Stimulated activated CD8-positive, alpha-beta memory T cell treated with anti-CD3 and anti-CD28 coated beads, Interleukin-12 subunit alpha, Interleukin-12 subunit beta, amount 100 ng/mL, for 24 hours (primary cell): ENCODE data around the gene KCNMA1.
"Not testable (repeated sequence)": the region's sequence is repeated elsewhere in the genome, so short reads cannot be mapped to it uniquely, and the experiment has no call there.

Experiments
- DNase-seq: peaks from one replicate; pipeline ENCODE4 v3.0.0-alpha.2; 2020; ENCODE audit errors: extremely low read depth

KCNMA1 gene

DNA sequence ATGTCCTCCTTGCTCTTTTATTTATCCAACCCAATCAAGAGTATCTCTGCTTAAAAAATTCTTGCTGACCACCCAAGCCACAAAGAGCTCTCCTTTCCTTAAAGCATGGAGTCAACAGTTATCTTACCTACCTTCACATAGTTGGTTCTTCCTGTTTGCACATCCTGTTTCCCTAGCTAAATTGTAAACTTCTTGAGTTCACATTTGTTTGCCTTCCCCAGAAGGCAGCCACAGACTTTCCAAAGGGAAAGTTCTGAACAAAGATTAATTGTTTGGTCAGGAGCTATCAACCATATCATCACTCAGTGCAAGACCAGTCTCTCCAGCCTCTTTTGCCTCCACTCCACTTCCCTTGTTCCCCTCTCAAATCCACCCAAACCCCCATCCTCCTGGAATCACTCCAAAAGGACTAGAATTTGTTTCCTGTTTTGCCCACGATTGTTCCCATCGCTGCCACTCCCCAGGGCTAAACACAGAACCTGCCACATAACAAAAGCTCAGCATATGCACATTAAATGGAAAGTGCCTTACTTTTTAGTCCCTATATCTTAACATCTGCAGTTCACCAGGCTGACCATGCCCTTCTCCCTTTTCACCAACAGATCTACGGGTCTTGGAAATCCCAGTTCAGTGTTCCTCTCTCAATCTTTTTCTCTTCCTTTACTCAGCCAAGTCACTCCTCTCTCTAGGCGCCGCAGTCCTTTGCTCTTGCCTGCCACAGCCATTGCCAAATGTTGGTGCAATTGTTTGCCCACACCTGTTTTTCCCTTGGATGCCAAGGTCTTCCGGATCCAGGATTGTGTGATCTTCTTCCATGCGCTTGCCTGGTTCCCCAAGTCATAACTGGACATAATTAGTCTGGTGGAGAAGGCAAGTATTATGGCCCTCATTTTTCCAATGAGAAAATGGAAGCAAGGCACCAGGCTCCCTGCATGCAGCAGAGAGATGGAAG is 265.5 kb downstream of the KCNMA1 start:
- no peak for DNase-seq

DNA sequence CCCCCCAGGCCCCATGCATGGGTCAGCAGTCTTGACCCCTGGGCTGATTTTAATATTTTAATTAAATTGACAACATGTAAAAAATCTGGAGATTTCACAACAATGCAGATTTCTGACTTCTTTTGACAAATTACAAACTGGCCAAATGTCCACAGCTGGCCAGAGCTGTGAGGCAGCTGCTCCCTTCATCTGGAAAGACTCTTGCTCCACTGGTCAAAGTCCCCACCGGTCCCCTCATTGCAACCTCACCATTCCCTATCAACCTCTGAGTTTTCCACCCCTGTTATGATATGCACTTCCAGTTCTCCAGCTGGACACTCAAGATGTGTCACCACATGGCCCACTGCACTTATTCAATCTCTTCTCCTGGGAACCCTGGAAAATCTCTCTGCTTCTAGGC is 266.2 kb downstream of the KCNMA1 start:
- no peak for DNase-seq

DNA sequence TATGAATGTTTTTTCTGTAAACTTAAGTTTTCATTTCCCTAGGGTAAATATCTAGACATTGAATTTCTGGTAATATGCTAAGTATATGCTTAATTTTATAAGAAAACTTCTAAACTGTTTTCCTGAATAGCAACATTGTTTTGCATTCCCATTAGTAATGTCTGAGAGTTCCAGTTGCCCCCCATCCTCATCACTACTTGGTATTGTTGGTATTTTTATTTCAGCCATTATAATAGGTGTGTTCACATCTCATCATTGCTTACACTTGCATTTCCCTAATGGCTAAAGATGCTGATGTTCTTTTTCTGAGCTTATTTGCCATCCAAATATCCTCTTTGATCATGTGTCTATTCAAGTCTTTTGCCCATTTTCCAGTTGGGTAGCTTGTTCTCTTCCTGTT is 269.6 kb downstream of the KCNMA1 start:
- no peak for DNase-seq

DNA sequence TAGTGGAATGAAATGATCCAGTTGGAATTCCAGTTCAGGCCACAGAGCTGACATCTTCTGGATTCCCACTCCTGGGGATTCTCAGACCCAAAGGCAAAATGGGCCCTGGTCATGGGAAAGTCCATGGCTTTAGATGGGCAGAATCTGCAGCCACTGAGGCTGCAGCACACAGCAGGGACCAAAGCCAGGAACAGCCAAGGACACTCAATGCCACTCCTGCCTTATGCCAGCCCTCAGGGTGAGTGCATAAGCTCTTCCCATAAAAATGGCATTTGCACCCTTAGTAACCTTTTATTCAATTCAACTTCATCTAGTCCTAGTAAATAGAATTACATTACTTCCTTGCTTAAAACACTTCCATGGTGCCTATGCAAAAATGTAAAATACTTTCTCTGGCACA is 274.4 kb downstream of the KCNMA1 start:
- no peak for DNase-seq

DNA sequence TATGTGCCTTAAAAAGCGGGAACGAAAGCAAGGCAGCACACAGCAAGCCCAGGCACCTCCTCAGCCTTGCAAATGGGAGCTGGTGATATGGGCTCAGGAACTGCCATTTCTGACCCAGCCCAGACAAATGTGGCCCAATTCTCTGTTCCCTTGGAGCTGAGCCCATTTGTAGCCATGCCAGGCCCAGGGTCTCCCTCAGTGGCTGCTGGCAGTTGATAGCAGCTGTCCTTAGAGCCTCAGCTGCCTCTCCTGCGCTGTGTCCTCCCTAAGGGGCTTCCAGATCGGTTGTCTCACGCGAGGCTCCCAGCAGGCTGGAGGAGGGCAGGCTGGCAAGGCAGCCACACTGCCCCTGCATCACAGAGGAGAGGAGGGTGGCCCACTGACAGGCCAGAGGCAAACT is 275.8 kb downstream of the KCNMA1 start:
- no peak for DNase-seq

DNA sequence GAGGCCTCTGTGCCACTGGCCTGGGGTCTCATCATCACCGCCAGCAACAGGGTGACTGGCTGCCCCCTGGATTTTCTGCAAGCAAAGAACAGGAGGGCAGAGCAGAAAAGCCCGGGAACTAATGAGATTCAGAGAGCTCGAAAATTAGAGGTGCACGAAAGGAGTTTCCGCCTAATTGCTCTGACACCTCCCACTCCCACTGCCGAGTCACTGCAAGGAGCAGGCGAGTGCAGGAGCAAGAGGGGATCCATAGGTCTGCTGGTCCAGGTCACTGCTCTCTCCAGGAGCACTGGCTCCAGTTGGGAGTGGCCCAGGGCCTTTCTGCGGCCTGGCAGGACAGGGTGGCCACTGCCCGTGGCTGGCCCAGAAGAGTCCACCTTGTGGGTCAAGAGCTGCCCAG is 276.2 kb downstream of the KCNMA1 start:
- no peak for DNase-seq

DNA sequence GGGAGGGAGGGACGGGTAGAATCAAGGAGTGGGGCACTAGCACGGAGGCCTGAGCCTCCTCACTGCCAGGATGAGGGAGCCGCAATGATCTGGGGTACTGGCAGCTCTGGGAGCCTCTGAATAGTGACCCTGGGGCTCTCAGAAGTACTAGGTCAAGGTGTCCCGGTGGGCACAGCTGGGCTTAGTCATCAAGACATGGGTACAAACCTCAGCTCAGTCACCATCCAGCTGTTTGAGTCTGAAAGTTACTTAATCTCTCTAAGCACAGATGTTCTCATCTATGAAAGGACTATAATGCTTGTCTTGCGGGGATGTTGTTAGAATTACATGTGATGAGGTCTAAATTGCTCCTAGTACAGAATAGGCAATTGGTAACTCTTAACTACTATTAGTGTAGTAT is 276.8 kb downstream of the KCNMA1 start:
- no peak for DNase-seq

DNA sequence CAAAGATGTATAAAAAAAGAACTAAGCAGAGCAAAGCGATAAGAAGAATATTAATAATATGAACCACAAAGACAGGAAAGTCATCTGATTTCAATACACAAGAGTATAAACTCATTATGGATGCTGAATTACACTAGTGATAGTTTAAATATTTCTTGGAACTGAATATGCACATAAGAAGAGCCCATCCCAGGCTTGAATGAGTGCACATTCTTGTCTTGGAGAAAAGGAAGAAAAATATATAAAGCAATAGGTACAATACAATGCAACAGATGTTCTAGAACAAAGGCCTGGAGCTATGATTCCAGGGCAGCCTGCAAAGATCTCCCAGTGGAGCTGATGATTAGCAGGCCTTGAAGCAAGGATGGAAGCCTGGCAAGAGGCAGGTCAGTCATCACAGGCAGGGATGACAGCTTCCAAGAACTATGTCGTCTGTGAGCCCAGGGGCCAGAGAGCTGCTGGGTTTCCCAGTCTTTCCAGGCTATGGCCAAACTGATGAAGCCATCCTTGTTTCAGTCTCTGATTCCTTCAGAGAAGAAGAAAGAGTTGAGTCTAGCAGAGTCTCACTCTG is 277.6 kb downstream of the KCNMA1 start:
- no peak for DNase-seq

DNA sequence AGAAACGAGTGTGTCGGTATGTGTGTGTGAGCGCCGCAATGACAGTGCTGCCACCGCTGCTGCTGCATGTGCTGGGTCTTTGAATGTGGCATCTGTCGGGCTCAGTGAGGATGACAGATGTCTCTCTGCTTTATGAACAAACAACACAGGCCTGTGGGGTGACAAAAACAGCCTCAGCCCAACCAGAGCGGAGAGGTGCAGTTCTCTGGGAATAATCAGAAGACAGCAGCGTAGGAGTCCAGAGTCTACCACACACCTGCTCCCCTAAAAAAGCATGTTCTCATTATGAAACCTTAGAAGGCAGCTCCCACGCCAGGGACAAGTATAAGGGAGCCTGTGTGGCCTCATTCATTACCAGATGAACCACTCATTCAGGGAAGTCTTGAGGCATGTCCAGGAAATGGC is 278.3 kb downstream of the KCNMA1 start:
- DNase-seq: no peak

DNA sequence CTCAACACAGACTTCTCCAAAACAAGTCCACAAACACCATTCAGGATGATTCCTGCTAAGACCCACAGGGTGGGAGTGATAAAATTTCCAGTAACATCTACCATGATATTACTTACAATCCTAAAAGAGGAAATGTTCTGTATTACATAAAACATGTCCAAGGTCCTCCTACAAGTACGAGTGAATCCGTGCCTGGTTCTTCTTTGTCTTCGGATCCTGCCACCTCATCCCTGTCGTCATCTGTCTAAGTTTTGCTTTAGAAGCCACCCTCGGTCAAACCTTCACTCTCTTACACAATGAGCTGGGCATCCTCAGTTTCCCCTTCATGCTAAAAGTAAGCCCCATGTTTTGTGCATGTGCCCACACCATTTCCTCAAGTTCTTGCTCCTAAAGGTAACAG is 279.0 kb downstream of the KCNMA1 start:
- no peak for DNase-seq

DNA sequence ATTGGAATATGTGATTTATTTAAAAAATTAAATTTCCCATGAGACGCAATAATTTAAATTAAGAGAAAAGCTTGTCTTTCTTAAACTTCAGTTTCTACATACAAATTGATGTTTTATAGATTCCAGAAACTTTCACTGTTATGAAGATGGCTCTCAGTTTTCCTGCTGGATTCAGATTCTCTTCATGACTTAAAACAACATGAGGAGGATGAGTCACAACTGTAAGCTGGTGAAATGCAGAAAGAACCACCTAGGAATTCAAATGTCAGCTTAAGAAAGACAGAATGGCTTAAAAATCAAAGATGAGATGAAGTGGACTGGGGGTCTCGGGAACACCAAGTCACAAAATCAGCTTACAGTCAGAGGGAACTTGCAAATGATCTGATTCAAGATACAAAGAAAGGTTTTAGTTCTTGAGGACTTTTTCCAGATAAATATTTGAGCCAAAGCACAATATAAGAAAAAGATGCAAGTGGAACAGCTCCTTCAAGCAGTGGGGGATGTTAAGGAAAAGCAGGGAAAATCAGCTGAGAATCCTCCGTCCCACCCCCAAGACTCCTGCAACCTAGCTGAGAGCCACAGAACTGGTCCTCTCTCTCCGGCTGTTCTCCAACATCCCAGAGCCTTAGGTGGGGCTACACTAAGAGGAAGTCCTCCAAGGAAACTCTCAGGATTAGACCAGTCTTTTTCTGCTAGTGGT is 279.8 kb downstream of the KCNMA1 start:
- DNase-seq: no peak

DNA sequence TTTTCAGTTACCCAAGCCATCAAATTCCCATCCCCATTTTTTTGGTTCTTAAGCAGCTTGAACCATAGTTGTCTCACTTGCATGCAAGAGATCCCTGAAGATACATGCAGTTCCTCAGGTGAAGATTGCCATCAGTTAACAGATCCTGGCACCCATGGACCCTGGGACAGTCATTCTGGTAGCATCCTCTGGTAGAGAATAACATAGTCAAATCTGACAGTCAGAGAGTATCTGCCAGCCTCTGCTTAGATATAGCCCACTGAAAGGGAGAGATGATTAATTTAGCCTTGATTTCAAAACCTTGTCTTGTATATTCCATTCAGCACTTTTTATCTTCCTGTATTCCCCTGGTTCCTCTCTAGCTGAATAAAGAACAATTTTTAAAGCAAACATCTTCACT is 280.4 kb downstream of the KCNMA1 start:
- DNase-seq: no peak

DNA sequence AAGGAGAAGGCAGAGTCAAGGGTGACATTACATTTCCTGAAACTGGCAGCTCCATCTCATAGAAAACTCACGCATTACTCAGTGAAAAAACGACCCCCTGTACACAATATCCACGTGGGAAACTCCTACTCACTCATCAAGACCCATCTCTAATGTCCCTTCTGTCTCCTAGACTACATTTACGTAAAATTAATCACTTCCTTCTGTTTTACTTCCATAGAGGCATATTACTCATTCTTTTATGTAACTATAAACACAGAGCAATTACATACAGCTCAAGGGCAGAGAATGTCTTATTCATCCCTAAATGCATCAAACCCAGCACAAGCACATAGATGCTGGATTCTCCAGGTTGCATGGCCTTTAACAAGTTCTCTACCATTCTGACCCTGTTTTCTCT is 281.8 kb downstream of the KCNMA1 start:
- DNase-seq: no peak

DNA sequence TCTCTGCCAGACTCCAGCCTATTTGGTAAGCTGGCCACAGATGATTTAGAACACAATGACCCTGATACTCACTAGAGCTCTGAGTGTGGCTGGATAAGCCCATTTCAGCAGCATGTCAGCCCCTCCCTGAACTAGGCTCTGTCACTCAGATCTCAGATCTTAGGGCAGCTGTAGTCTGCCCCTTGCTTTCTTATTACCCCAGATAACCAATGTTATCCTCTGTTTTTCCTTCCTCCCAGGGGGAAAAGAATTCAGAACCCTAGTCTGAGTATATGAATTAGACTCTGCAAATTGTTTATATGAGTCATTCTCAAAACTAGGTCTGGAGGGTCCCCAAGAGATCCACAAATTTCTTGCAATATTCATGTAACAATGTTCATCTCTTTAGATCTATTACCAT is 286.2 kb downstream of the KCNMA1 start:
- DNase-seq: no peak

DNA sequence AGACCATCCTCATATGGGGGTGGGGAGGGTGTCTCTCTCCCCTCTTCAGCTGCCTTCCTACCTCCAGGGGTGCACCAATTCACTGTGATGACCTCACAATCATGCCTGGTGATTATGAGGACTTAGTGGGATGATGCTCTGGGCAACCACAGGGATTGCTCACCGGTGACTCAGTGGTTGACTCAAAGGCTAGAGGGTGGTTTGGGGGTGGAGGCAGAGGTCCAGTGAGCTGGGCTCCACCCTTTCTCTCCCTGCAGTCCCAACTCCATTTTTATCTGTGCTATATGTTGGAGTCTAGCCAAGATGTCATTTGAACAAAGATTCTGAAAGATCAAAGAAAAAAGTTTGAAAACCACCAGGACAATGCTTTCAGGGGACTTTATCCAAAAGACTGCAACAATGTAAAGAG is 286.9 kb downstream of the KCNMA1 start:
- no peak for DNase-seq

DNA sequence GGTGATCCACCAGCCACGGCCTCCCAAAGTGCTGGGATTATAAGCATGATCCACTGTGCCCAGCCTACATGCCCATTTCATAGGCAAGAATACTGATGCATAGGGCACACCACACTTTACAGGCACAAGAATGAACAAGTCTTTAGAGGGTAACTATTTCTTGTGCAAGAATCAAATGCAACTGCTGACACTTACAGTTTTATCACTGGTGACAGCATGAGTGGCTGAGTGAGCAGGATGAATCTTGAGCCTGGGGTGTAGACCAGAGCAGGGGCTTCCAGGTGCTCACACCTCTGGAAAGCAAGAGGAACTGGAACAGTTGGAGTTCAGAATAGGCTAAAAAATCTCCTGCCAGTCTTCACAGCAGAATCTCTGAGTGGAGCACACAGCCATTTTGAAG is 287.5 kb downstream of the KCNMA1 start:
- DNase-seq: no peak

DNA sequence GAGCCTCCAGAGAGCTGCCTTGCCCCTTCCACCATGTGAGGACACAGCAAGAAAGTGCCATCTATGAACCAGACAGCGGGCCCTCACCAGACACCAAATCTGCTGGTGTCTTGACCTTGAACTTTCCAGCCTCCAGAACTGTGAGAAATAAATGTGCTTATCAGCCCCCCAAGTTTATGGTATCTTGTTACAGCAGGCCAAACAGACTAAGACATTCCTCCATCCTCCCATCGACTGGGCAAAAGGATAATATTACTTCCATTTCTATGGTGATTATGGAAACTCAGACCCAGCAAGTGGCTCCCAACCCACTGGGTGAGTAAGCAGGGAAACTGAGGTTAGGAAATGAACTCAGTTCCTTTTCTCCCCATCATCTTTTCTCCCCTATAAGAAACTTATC is 288.4 kb downstream of the KCNMA1 start:
- DNase-seq: no peak

DNA sequence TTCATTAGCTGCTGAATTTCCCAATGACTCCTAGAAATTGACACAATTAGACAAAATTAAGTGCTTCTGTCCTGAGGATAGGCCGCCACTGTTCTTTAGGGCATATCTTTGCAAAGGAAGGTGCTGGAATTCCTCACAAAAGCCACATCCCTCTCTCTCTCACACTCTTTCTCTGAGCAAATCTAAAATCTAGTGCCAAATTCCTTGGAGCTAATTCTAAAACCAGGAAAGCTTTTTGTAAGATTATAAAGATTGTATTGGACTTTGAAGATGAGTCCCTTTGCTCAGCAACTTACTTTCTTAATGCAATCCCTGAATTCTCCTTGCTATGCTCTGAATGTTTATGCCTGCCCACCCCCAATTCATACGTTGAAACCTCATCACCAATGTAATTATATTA is 288.9 kb downstream of the KCNMA1 start:
- no peak for DNase-seq

DNA sequence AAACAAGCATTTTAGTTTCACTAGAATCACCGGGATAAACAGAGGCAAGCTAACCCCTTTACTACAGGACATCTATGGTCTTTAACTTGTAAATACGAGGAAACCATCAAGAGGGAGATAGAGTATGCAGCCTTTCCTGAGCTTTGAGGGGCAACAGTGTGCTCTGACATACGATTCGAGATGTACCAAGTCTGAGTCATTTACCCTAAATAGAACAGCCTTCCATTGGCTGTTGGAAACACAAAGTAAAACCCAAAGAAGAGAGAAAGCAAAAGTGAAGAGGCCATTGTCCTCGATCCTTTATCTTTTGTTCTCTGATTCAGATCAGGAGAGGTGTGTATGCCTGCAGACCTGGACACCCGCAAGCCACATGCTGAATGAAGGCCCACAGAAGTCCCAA is 289.5 kb downstream of the KCNMA1 start:
- DNase-seq: no peak

DNA sequence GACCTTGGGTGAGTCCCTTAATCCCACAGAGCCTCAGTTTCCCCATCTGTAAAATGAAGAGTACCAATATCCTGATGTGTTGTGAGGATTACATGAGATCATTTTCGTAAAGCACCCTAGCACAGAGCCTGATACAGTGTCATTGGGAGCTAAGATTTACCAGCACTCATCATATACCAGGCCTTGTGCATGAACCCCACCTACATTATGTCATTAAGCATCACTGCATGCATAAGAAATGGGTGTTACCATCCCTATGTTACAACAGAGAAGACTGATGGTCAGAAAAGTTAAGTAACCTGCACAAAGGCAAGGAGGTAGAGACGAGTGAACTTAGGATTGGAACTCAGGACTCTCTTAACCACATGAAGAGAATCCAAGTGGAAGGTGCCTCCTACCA is 290.6 kb downstream of the KCNMA1 start:
- no peak for DNase-seq

DNA sequence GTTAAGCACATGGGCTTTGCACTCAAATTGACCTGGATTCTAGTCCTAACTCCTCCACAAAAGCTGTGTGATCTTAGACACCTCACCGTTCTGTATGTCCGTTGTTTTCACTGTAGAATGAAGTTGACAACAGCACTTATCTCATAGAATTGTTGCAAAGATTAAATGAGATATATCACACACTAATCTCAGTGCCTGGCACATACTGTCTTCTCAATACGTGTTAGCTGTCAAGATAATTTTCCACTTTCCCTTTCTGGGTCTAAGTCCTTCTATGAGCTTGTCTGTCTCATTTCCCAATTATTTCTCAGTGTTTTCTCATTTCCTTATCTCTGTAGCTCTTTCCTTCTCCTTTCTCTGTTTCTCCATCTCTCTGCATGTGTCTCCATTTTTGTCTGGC is 296.6 kb downstream of the KCNMA1 start:
- DNase-seq: no peak

DNA sequence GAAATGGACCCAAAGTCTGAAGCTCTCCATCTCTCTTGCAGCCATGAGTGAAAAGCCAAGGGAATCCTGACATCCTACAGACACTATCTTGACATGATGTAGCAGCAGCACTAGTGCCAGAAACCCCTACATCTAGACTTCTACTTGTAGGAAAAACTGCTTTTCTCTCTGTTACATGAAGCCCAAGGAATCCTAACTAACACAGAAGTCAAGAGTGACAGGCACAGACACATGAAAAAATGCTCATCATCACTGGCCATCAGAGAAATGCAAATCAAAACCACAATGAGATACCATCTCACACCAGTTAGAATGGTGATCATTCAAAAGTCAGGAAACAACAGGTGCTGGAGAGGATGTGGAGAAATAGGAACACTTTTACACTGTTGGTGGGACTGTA is 297.7 kb downstream of the KCNMA1 start:
- not testable (repeated sequence) for DNase-seq

DNA sequence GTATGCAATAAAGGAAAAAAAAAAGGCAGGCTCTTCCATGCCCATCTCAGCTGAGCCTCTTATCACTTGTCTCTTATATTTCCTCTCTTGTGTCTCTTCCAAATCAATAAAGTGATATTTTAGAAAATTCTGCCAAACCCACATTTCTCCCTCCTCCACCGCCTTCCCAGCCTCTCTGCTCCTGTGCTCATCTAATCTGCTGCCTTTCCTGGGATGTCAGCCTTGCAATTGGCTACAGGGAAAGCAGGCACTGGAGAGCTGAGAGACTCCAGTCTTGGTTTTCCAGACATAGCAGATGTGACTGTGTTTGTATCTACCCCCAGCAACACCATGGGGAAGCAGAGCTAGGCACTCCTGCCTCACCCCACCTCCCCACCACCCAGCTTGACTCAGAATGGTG is 298.4 kb downstream of the KCNMA1 start:
- no peak for DNase-seq
